Testis (tissue), 3 donors: ENCODE results near the gene ARPC5. TPM values are rescaled to one million over a fixed set of nuclear protein-coding genes. Genes with fewer than 3 reads are reported as not detected.
"Not testable (repeated sequence)": the region's sequence is repeated elsewhere in the genome, so short reads cannot be mapped to it uniquely, and the experiment has no call there.

Source experiments
- DNase-seq: peaks from one replicate; pipeline ENCODE4 v3.0.0-alpha.2; 2019
- H3K27ac ChIP-seq, 2 donors: fragments of 200-600 bp; sonication (generic); one replicate each; pipeline ENCODE4 v1.5.1; 2019
- H3K27me3 ChIP-seq: fragments of 200-600 bp; sonication (generic); one replicate; pipeline ENCODE4 v1.5.1; 2019
- H3K36me3 ChIP-seq: fragments of 200-600 bp; sonication (generic); one replicate; pipeline ENCODE4 v1.5.1; 2017; ENCODE audit warnings: low read depth; ENCODE audit errors: missing control alignments
- H3K4me1 ChIP-seq: fragments of 200-600 bp; sonication (generic); one replicate; pipeline ENCODE4 v1.5.1; 2019
- H3K4me3 ChIP-seq, 2 donors: fragments of 200-600 bp; sonication (generic); one replicate each; pipeline ENCODE4 v1.5.1; 2017 to 2019
- H3K9me3 ChIP-seq: fragments of 200-600 bp; sonication (generic); one replicate; pipeline ENCODE4 v1.5.1; 2017
- CTCF ChIP-seq, 3 experiments: fragments of 450-650 bp in 2 of 3; fragments of 200-600 bp in 1 of 3; sonication (generic) in 1 of 3; IDR thresholded peaks; one replicate each; pipeline ENCODE4 v1.5.1; 2016 to 2019; ENCODE audit warnings: antibody characterized with exemption in 3 of 3, mild to moderate bottlenecking in 2 of 3, moderate library complexity in 1 of 3
- POLR2A ChIP-seq: fragments of 450-650 bp; IDR thresholded peaks from one replicate; pipeline ENCODE4 v1.6.1; 2017; ENCODE audit warnings: antibody characterized with exemption, mild to moderate bottlenecking, moderate library complexity
- WGBS, 2 donors: methylation state at CpG; one replicate each; pipeline ENCODE4 v1.1.5; 2018; 5-methylcytosine and 5-hydroxymethylcytosine counted together
- intact Hi-C: fragments of 100-400 bp; cut with DNase I; formaldehyde crosslinking; loops from one replicate; pipeline ENCODE4 v1.15.1; 2023; ENCODE audit warnings: low total_unique reads
- polyA plus RNA-seq: library from polyadenylated mRNA; stranded (reverse); fragments of 350-450 nt; fragmentation: Illumina TruSeq; extraction: RNeasy Lipid Tissue Mini Kit (QIAGEN cat#74804); gene quantifications from one replicate; pipeline ENCODE4 v1.2.3, GENCODE V29; 2014; ENCODE audit warnings: low read depth, low replicate concordance; ENCODE audit not compliant: insufficient read depth
- total RNA-seq, 2 donors: library from RNA; depleted of rRNA; stranded (reverse); fragments of >200 nt; gene quantifications; one replicate each; pipeline ENCODE4 v1.2.3, GENCODE V29; 2016

The ARPC5 gene
- total and polyA plus RNA-seq, 3 donors from 2014 or later, result 55.8 to 136 (median 66.6) TPM

DNA sequence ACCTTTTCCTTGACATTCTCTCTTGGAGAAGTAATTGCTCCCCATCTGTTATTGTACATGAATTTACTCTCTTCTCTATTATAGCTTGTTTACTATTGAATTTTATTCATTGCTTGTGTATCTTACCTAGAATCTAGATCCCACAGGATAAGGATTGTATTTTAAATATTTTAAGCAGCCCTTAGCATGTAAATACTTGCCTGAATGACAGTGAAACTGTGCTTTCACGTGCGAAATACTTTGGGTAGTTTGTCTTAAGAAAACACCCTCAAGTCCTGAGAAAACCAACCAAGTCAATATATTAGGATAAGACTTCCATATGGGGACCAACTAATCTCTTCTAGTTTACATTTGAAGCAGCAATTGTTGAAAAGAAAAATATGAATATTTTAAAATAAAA, 15.3 kb downstream of the ARPC5 start:
- H3K9me3 ChIP-seq, result no peaks in the 10 kb centered on the region
- no peaks in the 10 kb centered on the region for H3K27me3 ChIP-seq
- intact Hi-C loops, result no loop called here
- TF ChIP-seq CTCF (IDR thresholded peaks at IDR 0.05), result no peak
- TF ChIP-seq POLR2A, result no peak
- no peak overlapping the region for H3K27ac ChIP-seq
- DNase-seq, result no peak
- peaks cover 3% of the 10 kb centered on the region for H3K4me1 ChIP-seq
- 83 to 89% methylated on average over 2 of the region's 2 CpGs for WGBS, 2 donors
- H3K36me3 ChIP-seq, result no peaks in the 10 kb centered on the region
- no peak overlapping the region for H3K4me3 ChIP-seq

DNA sequence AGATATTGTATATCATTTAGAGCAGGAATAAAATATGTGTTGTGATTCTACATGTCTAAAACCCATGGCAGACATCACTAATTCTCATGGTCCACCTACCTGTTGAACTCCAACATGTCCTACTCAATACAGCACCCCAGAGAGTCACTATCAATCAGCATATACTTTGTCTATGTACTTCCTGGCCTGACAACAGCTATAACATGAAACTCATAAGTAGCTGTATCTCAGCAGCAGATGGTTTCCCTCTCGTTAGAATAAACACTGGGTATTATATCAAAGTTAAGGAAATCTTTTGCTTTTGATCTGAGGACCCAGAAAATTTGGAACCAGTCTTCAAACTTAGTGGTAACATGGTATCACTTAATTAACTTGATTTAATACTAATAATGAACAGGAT, 15.8 kb downstream of the ARPC5 start:
- Histone ChIP-seq H3K4me3 (no peak overlapping the region), H3K36me3 (no peaks in the 10 kb centered on the region), H3K4me1 (peaks cover 3% of the 10 kb centered on the region), H3K9me3 (no peaks in the 10 kb centered on the region), H3K27ac (no peak overlapping the region), H3K27me3 (no peaks in the 10 kb centered on the region)
- intact Hi-C loops, result no loop called here
- 78 to 85% methylated on average over 1 of the region's 1 CpG for WGBS, 2 donors
- no peak for DNase-seq
- TF ChIP-seq POLR2A, result no peak
- TF ChIP-seq CTCF (IDR thresholded peaks at IDR 0.05), result no peak

DNA sequence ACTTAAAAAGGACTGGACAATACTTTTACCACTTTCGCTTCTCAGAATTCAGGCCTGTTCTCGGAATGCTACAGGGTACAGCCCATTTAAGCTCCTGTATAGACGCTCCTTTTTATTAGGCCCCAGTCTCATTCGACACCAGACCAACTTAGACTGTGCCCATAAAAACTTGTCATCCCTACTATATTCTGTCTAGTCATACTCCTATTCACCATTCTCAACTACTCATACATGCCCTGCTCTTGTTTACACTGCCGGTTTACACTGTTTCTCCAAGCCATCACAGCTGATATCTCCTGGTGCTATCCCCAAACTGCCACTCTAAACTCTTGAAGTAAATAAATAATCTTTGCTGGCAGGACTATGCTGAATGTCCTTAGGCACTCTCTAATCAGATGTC, 17.4 kb downstream of the ARPC5 start:
- intact Hi-C loops, result not testable (repeated sequence)

DNA sequence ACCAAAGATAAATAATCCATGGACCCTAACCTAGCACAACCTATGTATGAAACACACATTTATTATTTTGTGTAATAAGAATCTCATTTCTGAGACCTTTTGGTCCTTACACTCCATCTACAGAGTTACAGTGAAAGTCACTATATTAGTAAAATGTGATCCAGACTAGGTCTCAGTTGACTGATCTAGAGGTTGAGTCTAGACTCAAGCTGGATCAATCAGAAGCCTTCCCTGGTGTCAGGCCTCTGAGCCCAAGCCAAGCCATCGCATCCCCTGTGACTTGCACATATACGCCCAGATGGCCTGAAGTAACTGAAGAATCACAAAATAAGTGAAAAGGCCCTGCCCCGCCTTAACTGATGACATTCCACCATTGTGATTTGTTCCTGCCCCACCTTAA, 22.6 kb downstream of the ARPC5 start:
- H3K27me3 ChIP-seq, H3K9me3 ChIP-seq, H3K4me1 ChIP-seq, DNase-seq, H3K4me3 ChIP-seq, H3K27ac ChIP-seq, H3K36me3 ChIP-seq, intact Hi-C loops: not testable (repeated sequence)
- 97 to 98% methylated on average over 3 of the region's 3 CpGs for WGBS, 2 donors

More for the DNA sequence above, 17.4 kb downstream of the ARPC5 start:
- not testable (repeated sequence) for H3K9me3 ChIP-seq, H3K27me3 ChIP-seq, H3K4me3 ChIP-seq, DNase-seq, H3K36me3 ChIP-seq, H3K27ac ChIP-seq, H3K4me1 ChIP-seq
- 90 to 99% methylated on average over 5 of the region's 5 CpGs for WGBS, 2 donors

GRCh38 chr1:183612407-183612806, 23.2 kb downstream of the ARPC5 start:
- H3K4me3 ChIP-seq, result no peak overlapping the region
- H3K27me3 ChIP-seq, result no peaks in the 10 kb centered on the region
- no peak overlapping the region for H3K27ac ChIP-seq
- TF ChIP-seq CTCF (IDR thresholded peaks at IDR 0.05) (no peak), POLR2A (no peak)
- no peak for DNase-seq
- peaks cover 5% of the 10 kb centered on the region for H3K4me1 ChIP-seq
- no peaks in the 10 kb centered on the region for H3K9me3 ChIP-seq
- WGBS, 2 donors, result 81 to 85% methylated on average over 3 of the region's 3 CpGs
- H3K36me3 ChIP-seq, result no peaks in the 10 kb centered on the region
- intact Hi-C loops, result no loop called here

GRCh38 chr1:183611021-183611420, 24.6 kb downstream of the ARPC5 start:
- H3K27ac ChIP-seq, result no peak overlapping the region
- no peaks in the 10 kb centered on the region for H3K9me3 ChIP-seq
- H3K36me3 ChIP-seq, result no peaks in the 10 kb centered on the region
- intact Hi-C loops, result no loop called here
- 32 to 75% methylated on average over 2 of the region's 2 CpGs for WGBS, 2 donors
- no peak overlapping the region for H3K4me3 ChIP-seq
- H3K4me1 ChIP-seq, result peaks cover 5% of the 10 kb centered on the region
- no peaks in the 10 kb centered on the region for H3K27me3 ChIP-seq
- DNase-seq, result no peak
- TF ChIP-seq POLR2A, result no peak
- no peak for TF ChIP-seq CTCF (IDR thresholded peaks at IDR 0.05)
